Muscle of arm (tissue), 12 donors: ENCODE measurements around the gene ROR2. TPM values are rescaled to one million over a fixed set of nuclear protein-coding genes. Genes with fewer than 3 reads are reported as not detected.

ENCODE experiments used
- DNase-seq: peaks from one replicate; pipeline ENCODE4 v3.0.0-alpha.2; 2013
- polyA plus RNA-seq, 12 donors: library from polyadenylated mRNA; unstranded; fragments of 120-200 nt; gene quantifications; one replicate each; pipeline ENCODE4 v1.2.1, GENCODE V29; 2013; ENCODE audit not compliant: insufficient read length in 12 of 12

ROR2 gene
- polyA plus RNA-seq, 12 donors: 1.7 to 13.4 (median 3.2) TPM; not detected in 1

- DNase-seq: no peak
Observed at GRCh38 chr9:91741522-91741921, 208.5 kb downstream of the ROR2 start.

GRCh38 chr9:91740701-91741100, 209.3 kb downstream of the ROR2 start:
- DNase-seq: peak; percentile 68

GRCh38 chr9:91736898-91737601, 213.0 kb downstream of the ROR2 start:
- no peak for DNase-seq

- DNase-seq: no peak
Observed at GRCh38 chr9:91736311-91736710, 213.7 kb downstream of the ROR2 start.

GRCh38 chr9:91735049-91735448, 215.0 kb downstream of the ROR2 start:
- no peak for DNase-seq

- DNase-seq: peak; percentile 65
Observed at GRCh38 chr9:91734371-91734981, 215.6 kb downstream of the ROR2 start.

- no peak for DNase-seq
Observed at GRCh38 chr9:91733006-91733624, 216.9 kb downstream of the ROR2 start.

GRCh38 chr9:91732187-91733005, 217.6 kb downstream of the ROR2 start:
- DNase-seq: no peak

GRCh38 chr9:91730806-91731205, 219.2 kb downstream of the ROR2 start:
- DNase-seq: no peak

- DNase-seq: no peak
Observed at GRCh38 chr9:91729558-91729842, 220.5 kb downstream of the ROR2 start.

GRCh38 chr9:91727972-91728371, 222.1 kb downstream of the ROR2 start:
- no peak for DNase-seq

- DNase-seq: no peak
Observed at GRCh38 chr9:91727316-91727861, 222.6 kb downstream of the ROR2 start.

- DNase-seq: no peak
Observed at GRCh38 chr9:91726406-91727100, 223.5 kb downstream of the ROR2 start.

- no peak for DNase-seq
Observed at GRCh38 chr9:91725651-91726050, 224.4 kb downstream of the ROR2 start.

- no peak for DNase-seq
Observed at GRCh38 chr9:91724609-91725505, 225.2 kb downstream of the ROR2 start.

GRCh38 chr9:91724068-91724440, 226.0 kb downstream of the ROR2 start:
- no peak for DNase-seq

GRCh38 chr9:91723420-91724067, 226.5 kb downstream of the ROR2 start:
- no peak for DNase-seq

GRCh38 chr9:91720751-91721705, 229.0 kb downstream of the ROR2 start:
- no peak for DNase-seq

GRCh38 chr9:91720313-91720712, 229.7 kb downstream of the ROR2 start:
- no peak for DNase-seq
